ENCODE data around the gene KLF1. TPM values are rescaled to one million over a fixed set of nuclear protein-coding genes. Genes with fewer than 3 reads are reported as not detected.

Gene KLF1
- total and polyA plus RNA-seq, 2 of the 13 experiments (the other 11 are each of a cell fraction or from before 2014, with no cell fraction given): not detected

DNA sequence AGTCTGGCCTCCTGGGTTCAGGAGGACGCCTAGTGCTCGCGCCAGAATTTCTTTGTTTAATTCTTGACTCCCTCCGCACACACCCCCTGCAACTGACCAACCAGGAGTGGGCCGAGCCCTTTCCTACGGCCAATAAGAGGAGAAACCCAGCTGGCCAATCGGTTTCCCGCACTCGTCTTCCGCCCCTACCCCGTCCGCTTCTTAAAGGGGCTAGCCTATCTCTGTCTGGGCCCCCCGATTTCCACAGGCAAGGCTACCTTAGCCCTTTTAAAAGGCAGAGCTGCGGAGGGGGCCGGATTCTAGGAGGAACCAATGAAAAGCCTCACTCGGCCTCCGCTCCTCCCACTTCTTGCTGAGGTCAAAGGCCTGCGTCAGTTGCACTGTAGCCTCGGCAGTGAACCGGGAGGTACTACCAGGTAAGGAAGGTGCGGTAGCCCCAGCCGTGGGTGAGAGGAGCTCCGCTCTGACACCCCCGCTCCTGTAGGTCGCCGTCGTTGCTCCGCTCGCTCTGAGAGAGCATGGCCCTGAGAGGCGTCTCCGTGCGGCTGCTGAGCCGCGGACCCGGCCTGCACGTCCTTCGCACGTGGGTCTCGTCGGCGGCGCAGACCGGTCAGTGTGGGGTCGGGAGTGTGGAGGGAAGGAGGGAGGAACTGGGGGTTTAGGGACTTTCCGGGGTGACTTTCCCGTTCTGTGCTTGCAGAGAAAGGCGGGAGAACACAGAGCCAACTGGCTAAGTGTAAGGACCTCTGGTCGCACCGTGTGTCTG lies 4.0 kb upstream of the KLF1 start, which contains the start of gene GCDH (continued):
- TF ChIP-seq MAZ (IDR thresholded peaks at IDR 0.05; ENCODE audit: borderline replicate concordance, low read depth, low read length) (peak; percentile 99), MAZ (CRISPR knock-in tag; IDR thresholded peaks at IDR 0.05; ENCODE audit: low read depth) (peak; percentile 96), ZNF772 (CRISPR knock-in tag; IDR thresholded peaks at IDR 0.05) (peak; percentile 60; the same call in 1 of the 2 replicates), MEIS2 (CRISPR knock-in tag; IDR thresholded peaks at IDR 0.05) (0 out of 2 replicates have a peak, but pooled peaks have one; percentile 31), POGZ (CRISPR knock-in tag; IDR thresholded peaks at IDR 0.05) (0 out of 2 replicates have a peak, but pooled peaks have one; percentile 62), ELF3 (CRISPR knock-in tag; IDR thresholded peaks at IDR 0.05) (peak; percentile 47; the same call in 1 of the 2 replicates), ETV6 (CRISPR knock-in tag; conservative IDR thresholded peaks at IDR 0.05) (no peak), ZNF550 (CRISPR knock-in tag; IDR thresholded peaks at IDR 0.05; ENCODE audit: borderline replicate concordance) (no peak), ZNF83 (CRISPR knock-in tag; IDR thresholded peaks at IDR 0.05; ENCODE audit: borderline replicate concordance) (no peak), RBAK (CRISPR knock-in tag; IDR thresholded peaks at IDR 0.05) (no peak), ZEB1 (IDR thresholded peaks at IDR 0.05; ENCODE audit: insufficient replicate concordance, low read depth) (no peak), PCBP2 (optimal IDR thresholded peaks at IDR 0.05; ENCODE audit: low read depth, low read length, poor library complexity, severe bottlenecking) (peak; percentile 54), LCORL (IDR thresholded peaks at IDR 0.05) (no peak), LCORL (CRISPR knock-in tag; IDR thresholded peaks at IDR 0.05) (no peak), RBFOX2 (IDR thresholded peaks at IDR 0.05; ENCODE audit: low read depth, low read length) (peak; percentile 73)
- TF ChIP-seq, protein P1, sequence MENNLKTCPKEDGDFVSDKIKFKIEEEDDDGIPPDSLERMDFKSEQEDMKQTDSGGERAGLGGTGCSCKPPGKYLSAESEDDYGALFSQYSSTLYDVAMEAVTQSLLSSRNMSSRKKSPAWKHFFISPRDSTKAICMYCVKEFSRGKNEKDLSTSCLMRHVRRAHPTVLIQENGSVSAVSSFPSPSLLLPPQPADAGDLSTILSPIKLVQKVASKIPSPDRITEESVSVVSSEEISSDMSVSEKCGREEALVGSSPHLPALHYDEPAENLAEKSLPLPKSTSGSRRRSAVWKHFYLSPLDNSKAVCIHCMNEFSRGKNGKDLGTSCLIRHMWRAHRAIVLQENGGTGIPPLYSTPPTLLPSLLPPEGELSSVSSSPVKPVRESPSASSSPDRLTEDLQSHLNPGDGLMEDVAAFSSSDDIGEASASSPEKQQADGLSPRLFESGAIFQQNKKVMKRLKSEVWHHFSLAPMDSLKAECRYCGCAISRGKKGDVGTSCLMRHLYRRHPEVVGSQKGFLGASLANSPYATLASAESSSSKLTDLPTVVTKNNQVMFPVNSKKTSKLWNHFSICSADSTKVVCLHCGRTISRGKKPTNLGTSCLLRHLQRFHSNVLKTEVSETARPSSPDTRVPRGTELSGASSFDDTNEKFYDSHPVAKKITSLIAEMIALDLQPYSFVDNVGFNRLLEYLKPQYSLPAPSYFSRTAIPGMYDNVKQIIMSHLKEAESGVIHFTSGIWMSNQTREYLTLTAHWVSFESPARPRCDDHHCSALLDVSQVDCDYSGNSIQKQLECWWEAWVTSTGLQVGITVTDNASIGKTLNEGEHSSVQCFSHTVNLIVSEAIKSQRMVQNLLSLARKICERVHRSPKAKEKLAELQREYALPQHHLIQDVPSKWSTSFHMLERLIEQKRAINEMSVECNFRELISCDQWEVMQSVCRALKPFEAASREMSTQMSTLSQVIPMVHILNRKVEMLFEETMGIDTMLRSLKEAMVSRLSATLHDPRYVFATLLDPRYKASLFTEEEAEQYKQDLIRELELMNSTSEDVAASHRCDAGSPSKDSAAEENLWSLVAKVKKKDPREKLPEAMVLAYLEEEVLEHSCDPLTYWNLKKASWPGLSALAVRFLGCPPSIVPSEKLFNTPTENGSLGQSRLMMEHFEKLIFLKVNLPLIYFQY (CRISPR knock-in tag; IDR thresholded peaks at IDR 0.05; ENCODE audit: borderline replicate concordance): no peak
- TF ChIP-seq, protein P2, sequence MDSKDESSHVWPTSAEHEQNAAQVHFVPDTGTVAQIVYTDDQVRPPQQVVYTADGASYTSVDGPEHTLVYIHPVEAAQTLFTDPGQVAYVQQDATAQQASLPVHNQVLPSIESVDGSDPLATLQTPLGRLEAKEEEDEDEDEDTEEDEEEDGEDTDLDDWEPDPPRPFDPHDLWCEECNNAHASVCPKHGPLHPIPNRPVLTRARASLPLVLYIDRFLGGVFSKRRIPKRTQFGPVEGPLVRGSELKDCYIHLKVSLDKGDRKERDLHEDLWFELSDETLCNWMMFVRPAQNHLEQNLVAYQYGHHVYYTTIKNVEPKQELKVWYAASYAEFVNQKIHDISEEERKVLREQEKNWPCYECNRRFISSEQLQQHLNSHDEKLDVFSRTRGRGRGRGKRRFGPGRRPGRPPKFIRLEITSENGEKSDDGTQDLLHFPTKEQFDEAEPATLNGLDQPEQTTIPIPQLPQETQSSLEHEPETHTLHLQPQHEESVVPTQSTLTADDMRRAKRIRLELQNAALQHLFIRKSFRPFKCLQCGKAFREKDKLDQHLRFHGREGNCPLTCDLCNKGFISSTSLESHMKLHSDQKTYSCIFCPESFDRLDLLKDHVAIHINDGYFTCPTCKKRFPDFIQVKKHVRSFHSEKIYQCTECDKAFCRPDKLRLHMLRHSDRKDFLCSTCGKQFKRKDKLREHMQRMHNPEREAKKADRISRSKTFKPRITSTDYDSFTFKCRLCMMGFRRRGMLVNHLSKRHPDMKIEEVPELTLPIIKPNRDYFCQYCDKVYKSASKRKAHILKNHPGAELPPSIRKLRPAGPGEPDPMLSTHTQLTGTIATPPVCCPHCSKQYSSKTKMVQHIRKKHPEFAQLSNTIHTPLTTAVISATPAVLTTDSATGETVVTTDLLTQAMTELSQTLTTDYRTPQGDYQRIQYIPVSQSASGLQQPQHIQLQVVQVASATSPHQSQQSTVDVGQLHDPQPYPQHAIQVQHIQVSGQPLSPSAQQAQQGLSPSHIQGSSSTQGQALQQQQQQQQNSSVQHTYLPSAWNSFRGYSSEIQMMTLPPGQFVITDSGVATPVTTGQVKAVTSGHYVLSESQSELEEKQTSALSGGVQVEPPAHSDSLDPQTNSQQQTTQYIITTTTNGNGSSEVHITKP (CRISPR knock-in tag; IDR thresholded peaks at IDR 0.05; ENCODE audit: low read depth): peak; percentile 45; the same call in 1 of the 2 replicates
- TF ChIP-seq, protein P3, sequence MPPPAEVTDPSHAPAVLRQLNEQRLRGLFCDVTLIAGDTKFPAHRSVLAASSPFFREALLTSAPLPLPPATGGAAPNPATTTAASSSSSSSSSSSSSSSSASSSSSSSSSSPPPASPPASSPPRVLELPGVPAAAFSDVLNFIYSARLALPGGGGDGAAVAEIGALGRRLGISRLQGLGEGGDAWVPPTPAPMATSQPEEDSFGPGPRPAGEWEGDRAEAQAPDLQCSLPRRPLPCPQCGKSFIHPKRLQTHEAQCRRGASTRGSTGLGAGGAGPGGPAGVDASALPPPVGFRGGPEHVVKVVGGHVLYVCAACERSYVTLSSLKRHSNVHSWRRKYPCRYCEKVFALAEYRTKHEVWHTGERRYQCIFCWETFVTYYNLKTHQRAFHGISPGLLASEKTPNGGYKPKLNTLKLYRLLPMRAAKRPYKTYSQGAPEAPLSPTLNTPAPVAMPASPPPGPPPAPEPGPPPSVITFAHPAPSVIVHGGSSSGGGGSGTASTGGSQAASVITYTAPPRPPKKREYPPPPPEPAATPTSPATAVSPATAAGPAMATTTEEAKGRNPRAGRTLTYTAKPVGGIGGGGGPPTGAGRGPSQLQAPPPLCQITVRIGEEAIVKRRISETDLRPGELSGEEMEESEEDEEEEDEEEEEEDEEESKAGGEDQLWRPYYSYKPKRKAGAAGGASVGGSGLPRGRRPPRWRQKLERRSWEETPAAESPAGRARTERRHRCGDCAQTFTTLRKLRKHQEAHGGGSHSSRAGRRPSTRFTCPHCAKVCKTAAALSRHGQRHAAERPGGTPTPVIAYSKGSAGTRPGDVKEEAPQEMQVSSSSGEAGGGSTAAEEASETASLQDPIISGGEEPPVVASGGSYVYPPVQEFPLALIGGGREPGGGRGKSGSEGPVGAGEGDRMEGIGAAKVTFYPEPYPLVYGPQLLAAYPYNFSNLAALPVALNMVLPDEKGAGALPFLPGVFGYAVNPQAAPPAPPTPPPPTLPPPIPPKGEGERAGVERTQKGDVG (CRISPR knock-in tag; IDR thresholded peaks at IDR 0.05; ENCODE audit: borderline replicate concordance): no peak
